Stimulated activated CD8-positive, alpha-beta memory T cell treated with anti-CD3 and anti-CD28 coated beads, Interleukin-12 subunit alpha, Interleukin-12 subunit beta, amount 100 ng/mL, for 24 hours (primary cell): ENCODE data around the gene SLC22A15.

ENCODE experiments used
- DNase-seq: peaks from one replicate; pipeline ENCODE4 v3.0.0-alpha.2; 2020; ENCODE audit errors: extremely low read depth

SLC22A15 gene

DNA sequence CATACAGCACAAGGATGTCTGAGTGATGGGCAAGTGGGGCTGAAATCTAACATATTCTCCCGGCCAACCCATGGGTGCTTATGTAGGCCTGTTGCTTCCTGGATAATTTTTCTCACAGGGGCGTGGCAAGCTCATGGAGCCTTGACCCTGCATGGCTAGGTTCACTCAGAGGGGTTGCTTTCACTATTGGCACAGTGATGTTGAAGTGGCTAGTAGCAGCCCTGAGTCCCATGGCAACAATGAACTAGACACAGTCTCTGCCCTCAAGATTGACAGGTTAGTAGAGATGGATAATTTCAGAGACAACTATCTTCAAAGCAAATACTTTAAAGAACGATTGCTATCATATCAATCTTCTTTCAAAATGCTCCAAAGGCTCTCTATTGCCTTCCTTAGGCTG, 128.4 kb downstream of the SLC22A15 start:
- DNase-seq: no peak

- DNase-seq: no peak
Observed at GRCh38 chr1:116105996-116106395, 129.7 kb downstream of the SLC22A15 start.

GRCh38 chr1:116106646-116107045, 130.3 kb downstream of the SLC22A15 start:
- DNase-seq: no peak

DNA sequence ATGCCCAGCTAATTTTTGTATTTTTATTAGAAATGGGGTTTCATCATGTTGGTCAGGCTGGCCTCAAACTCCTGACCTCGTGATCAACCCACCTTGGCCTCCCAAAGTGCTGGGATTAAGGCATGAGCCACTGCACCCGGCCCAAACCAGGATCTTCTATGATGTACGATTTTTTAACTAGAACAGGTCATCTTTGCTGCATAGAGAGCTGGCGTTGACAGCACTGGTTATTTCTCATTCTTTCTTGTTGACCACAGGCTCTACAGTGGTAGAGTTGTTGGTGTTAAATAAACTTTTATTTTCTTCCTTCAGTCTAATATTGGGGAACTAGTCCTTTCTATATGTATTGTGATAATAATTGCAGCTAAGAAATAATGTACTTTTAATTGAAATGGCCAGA, 131.1 kb downstream of the SLC22A15 start:
- no peak for DNase-seq

DNA sequence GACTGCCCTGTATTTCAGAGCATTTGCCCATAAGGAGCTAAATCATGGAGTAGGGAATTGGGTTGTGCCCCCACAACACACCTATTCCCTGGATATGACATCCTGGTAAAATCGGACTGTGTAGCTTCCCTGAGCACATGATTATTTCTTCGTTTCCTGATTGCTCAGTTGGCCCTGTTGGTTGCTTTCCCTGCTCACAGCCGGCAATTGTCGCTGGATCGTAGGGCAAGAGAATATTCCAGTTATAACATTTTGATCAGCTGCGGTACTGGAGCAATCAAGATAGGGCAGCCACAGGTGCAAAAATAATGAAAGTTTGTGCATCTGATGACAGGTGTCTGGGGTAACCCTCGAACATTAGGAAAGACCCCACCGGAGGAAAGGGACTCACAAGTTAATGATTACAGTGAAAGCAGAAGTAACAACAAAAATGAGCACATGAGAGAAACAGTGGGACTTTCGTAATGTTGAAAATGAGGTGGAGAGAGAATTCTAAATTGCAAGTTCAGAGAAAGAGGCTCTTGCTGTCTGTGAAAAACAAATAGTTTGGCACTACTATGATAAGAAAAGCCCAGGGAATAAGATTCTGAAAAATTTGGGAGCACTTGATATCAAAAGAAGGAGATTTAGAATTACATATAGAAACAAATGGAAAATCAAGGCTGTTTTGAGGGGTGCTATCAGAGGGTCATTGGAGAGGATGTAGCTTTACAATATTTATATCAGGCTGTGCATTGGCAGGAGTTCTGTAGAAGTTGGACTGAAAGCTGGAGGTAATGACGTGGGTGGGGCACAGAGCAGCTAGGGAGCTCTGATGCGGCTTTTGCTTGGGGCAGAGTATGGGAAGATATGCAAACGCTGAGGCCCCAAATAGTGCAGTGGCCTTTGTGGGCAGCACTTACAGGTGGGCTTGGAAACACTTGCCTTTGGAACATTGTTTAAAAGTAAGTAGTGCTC, 134.5 kb downstream of the SLC22A15 start, which contains the start of gene MAB21L3:
TSS of gene MAB21L3 (plus strand) at position 833 of the 957 bp plus-strand sequence. CDS start 1,217 bp downstream, outside the sequence.
- DNase-seq: no peak

DNA sequence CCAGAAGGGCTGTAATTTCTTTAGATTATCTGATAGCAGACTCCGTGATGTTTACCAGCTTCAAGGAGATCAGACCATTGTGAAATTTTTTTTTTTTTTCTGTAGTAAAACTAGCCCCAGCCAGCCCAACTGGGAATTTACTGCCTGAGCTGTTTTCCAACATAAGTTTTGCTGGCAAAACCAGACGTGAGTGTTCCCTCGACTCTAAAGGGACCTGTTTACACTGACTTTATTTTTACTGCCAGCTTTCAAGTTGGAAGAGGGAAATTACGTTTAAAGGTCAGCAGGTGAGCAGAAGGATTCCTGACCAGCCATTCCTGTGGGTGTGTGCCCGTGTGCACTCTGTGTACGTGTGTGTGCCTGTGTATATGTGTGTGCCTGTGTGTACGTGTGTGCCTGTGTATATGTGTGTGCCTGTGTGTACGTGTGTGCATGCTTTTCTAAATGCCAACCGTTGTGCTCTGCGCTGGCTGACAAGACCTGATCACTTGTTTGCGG, 135.3 kb downstream of the SLC22A15 start:
- DNase-seq: no peak

GRCh38 chr1:116112388-116113140, 136.3 kb downstream of the SLC22A15 start:
- no peak for DNase-seq

DNA sequence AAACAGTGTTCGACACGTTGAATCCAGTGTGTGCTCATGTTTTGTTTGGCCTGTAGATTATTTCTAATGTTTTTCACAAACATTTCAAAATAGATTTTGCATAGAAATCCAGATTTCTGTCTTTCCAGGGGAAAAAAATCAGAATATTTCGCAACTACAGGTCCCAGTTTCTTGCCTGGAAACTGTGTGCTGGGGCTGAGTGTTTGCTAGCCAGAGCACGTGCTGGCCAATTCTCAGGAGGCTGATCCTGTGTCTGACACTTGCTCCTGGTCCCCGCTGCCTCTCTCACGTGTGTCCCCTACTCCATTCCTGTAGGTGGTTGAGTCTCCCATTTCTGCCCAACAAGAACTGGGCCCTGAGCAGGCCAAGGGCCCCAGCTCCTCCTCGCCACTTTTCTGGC, 137.3 kb downstream of the SLC22A15 start:
- DNase-seq: no peak

DNA sequence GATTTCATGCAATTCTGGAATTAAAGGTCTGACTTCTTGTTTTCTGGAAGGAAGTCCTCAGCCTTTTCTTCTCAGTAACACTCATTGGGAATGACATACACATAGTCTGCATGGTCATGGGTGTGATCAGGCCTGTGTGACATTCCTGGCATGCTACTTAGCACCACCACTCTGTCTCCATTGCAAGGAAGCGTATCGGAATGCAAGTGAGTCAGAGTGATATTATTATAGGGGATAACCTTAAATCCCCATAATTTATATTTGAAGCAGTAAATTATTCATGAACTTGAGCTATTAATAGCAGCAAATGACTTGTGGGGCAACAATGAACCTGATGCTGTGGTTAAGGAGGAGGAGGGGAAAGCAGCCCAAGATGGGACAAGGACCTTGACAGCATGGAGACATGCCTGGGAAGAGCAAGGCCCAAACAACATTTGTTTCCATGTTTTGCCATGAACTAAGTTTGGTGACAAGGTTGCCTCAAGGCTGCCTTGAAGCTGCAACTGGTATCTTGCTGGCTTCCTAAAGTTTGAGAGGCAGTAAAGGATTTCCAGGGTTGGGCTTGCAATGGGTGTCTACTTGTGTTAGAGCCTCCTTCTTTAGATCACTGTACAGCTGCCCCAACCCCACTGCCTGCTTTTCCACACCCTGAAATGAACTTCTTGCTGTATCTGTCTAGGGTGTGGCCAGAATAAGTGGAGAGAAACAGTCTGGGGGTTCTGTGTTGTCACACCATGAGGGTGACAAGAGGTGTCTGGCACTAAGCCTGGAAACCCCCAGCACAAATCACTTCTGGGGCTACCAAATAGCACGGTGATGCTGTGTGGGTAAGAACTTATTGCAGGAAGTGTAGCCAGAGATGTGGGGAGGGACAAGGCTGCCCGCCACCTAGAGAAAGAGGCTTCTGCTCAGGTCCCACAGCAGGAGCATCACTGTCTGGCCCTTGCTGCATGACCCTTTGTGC, 139.4 kb downstream of the SLC22A15 start:
- no peak for DNase-seq

- DNase-seq: no peak
Observed at GRCh38 chr1:116118471-116118870, 142.2 kb downstream of the SLC22A15 start.
